HG02763 (cell line): ENCODE measurements around the gene ABHD4.
"Not testable (repeated sequence)": the region's sequence is repeated elsewhere in the genome, so short reads cannot be mapped to it uniquely, and the experiment has no call there.

Source experiments
- ATAC-seq: cut with Tn5 transposase; IDR thresholded peaks from one replicate; pipeline ENCODE4 v1.9.1; 2021; ENCODE audit warnings: mild to moderate bottlenecking, moderate library complexity; ENCODE audit not compliant: unreplicated experiment

ABHD4 gene

DNA sequence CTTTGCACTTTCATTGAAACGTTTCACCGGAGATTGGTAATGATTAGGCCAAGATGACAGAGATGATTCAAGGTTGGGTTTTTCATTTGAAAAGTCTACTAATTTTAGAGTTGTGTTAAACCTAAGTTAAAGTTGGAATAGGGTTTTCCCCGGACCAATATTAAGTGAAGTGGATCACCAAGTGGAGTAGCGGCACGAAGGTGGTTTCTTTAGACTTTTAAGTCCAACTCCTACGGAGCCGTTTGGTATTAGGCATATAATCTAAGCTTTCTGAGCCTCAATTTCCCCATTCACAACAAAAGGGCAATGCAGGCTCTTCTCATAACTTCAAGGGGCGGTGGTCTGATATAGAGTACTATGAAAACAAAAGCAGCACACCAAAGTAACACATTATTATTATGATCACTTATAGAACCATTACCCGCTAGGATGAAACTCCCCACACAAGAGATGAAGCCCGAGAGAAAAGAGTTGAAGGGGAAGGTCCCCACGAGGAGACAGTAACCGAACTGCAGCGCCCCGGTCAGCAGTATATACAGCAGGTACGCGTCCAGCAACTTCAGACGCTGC is 9.5 kb upstream of the ABHD4 start:
- no peak for ATAC-seq

DNA sequence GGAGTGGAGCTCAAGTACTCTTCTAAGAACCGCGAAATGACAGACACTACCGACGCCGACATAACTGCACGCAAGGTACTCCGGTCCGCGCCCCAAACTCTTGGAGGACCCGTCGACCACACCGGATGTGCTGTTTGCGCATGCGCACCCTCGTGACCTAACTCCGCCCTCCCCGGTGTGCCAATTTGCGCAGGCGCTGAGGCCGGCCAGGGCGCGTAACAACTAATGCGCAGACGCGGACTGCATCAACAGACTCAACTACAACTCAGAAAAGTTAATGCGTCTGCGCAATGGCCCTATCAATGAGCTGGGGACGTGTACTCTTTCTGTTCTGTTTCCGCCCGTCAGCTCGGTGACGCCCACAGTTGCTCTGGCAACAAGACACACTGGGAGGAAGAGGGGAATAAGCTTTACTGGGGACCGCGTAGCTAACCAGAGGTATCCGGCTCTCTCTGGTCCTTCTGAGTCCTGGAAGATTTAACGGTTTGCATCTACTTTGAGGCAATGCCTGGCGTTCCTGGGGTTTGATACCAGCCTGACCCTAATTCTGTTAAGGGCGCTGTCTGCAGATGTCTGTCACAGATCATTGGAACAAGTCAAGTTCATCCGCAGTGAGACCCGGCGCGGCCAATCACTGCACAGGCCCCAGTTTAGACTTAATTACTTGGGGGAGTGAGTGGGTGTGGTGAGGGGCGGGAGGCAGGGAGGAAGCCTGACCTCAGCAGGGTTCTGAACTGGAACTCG is 8.8 kb upstream of the ABHD4 start, which contains the start of gene DAD1:
Gene DAD1, minus strand, starts transcription at position 129 of the 744 bp plus-strand sequence. Its CDS starts 67 bp downstream, at position 62.
- peak; percentile 93 for ATAC-seq

DNA sequence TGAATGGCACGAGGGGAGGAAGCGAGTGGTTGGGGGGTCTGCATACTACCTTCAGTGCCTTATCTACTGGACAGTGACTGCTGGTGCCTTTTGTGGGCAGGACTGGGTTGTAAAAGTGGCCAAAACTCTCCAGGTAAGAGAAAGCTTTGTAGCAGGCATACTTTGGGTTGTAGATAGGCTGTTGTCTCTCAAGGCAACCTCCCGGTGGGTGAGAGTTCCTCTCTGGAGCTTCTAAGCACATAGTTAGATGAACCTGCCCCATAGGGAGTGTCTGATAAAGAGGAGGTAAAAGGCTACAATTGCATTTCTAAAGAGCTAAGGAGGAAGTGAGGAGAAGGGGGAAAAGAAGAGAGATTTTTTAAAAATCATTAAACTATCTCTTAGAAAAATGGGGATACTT is 4.9 kb upstream of the ABHD4 start:
- no peak for ATAC-seq

DNA sequence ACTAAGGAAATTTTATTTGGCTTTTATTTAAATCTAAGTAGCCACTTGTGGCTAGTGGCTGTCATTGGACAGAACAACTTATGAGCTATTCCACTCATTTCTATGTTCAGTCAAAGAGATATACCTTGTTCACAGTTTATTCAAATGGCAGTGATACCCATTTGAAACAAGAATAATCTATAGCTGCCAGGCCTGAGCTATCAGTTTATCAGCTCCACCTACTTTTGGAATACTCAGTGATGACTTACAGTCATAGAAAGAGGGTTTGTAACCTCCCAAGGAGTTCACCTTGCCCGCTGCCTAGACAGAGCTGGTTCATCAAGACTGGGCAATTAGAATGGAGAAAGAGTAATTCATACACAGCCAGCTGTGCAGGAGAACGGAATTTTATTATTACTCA is 4.5 kb upstream of the ABHD4 start:
- ATAC-seq, result no peak

DNA sequence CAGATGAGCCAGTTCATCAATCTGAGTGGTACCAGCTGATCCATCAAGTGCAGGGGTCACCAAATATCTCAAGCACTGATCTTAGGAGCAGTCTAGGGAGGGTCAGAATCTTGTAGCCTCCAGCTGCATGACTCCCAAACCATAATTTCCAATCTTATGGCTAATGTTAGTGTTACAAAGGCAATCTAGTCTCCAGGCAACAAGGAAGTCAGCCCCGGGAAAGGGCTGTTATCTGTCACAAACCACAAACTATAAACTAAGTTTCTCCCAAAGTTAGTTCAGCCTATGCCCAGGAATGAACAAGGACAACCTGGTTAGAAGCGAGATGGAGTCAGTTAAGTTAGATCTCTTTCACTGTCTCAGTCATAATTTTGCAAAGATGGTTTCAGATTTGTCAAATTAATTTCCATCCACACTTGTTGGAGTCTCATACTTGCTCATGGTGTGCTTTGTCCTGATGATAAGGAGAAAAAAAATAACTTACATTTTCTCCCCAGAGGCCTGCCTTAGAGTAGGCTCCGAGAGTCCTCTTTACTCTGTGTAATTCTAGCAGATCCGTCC is 3.9 kb upstream of the ABHD4 start:
- ATAC-seq, result no peak

DNA sequence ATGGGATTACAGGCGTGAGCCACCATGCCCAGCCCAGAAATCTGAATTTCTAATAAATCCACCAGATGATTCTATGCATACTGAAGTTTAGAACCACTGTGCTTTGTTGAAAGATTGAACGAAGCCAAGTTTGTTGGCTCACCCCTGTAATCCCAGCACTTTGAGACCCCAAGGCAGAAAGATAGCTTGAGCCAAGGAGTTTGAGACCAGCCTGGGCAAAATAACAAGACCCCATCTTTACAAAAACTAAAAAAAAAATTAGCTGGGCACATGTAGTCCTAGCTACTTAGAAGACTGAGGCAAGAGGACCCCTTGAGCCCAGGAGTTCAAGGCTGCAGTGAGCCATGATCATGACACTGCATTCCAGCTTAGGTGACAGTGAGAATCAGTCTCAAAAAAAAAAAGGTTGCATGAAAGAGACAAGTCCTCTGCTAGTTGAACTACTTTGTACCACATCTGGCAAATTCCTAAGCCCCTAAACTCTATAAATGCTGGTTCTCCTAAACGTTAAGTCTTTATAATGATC is 1.7 kb upstream of the ABHD4 start:
- no peak for ATAC-seq

DNA sequence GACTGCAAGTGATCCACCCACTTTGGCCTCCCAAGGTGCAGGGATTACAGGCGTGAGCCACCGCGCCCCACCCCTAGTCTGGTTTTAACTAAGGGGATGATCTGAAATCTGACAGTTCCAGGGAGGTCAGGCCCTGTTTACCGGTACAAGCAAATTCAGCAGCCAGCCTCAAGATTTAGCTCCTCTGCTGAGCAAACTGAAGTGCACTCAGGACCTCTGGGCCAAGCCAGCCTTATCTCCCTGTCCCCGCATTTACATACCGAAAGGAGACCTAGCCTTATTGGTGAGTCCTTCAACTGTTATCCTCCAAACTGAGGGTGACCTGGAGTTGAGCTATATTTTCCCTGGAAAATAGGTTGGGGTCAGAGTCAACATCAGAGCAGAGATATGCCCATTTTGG is 835 bp upstream of the ABHD4 start:
- no peak for ATAC-seq

DNA sequence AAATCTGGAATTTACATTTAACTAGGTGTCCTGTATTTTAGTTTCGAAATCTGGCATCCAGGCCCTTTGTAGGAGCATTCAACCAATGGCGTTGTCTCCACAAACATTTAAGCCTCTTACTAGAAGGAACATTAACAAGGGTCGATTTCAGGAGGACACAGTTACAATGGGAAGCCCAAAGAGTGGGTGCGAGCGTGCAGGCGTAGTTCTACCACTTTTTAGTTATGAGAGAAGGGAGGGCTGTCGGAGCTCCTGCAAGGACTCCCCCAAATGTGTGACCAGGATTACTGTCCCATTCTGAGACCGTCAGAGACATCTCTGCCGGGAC is 365 bp upstream of the ABHD4 start:
- ATAC-seq, result peak; percentile 19

DNA sequence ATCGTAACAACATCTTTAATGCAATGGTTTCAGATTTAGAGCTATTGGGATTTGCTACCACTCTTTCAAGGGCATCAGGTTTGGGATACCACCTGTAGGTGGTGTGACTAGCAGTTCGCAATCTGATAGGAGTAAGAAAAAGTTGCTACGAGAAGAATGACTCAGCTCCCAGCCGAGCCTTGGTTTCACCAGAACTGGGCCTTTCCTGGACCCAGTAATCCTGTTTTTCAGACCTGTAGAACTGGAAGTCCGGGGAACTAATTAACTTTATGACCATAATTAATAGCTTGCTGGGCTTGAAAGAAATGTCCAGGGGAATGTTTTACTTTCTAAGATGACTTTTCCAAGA is 770 bp downstream of the ABHD4 start:
- peak; percentile 34 for ATAC-seq

DNA sequence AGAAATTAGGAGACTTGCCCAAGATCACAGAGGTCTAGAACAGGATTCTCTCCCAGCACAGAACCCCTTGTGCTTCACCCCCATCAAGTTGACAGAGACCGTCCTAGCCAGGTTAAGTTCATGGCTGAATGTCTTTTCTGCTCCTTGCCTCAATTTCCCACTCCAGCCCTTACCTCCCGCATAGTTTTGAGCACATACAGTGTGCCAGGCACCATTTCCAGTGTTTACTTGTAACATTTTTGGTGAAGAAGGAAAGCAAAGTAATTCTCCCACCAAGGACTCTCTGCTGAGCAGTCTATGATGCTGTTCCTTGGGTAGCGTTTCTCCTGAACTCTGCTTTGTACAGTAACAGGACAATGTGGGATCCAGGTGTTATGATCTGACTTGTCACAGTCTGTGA is 1.2 kb downstream of the ABHD4 start:
- ATAC-seq, result no peak

DNA sequence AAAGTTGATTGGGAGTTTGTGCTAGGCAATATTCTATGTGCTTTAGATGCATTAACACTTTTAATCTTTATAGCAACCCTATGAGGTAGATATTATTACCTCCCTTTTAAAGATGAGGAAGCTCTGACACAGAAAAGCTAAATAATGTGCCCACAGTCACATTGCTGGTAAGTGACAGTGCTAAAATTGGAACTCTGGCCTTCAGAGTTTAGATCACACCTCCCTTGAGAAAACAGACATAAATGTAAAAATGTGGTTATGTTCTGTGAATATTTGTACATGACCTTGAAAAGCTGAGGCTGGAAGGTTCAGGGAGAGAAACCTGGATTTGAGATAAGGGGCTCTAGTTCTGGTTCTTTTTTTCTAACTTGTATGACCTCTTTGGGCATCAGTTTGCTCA is 1.9 kb downstream of the ABHD4 start:
- no peak for ATAC-seq

DNA sequence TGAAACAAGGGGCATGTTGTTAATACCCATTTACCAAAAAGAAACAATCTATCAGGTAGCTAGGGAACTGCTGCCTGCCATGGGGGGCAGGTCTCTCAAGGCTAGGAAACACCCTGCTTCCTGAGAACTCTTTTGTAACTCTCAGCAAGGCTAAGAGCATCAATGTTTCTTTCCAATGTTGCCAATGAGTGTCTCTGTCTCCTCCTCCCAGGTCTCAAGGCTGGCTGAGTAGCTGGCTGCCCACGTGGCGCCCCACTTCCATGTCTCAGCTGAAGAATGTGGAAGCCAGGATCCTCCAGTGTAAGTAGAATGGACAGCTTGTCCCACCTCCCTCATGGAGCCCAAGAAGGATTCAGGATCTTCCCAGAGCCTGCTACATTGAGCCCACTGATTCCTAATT is 3.4 kb downstream of the ABHD4 start:
- no peak for ATAC-seq

DNA sequence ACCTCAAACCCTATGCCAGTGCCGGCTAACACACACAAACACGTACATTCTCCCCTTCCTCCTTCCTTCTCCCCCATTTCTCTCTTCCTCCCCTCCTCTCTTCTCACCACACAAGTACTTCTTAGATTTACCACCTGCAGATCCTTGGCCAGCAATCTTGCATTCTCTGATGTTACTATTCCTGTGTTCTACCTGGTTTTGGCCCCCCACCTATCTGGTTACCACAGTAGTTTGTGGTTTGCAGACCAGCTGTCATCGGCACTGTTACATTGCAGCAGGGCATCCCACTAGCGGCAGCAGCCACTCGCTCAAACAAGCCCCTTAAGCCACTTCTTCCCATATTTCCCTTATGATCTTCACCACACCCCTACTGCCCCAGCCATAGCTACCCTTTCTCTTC is 3.9 kb downstream of the ABHD4 start:
- no peak for ATAC-seq

DNA sequence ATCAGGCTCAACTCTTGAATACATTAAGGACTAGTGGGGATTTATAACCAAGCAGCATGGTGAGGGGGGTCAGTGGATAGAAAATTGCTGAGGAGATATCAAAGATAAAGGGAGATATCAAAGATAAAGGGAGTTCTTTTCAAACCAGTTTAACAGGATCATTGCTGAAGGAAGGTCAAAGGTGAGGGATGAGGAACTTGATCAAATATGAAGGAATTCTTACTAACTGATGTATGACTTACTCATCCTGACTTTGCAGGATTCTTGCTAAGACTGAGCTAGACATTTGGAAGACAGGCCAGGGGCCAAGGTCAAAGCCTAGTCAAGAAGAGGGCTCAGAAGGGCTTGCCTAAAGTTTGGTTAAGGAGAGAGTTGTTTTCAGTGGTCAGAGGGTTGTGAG is 4.8 kb downstream of the ABHD4 start:
- no peak for ATAC-seq

DNA sequence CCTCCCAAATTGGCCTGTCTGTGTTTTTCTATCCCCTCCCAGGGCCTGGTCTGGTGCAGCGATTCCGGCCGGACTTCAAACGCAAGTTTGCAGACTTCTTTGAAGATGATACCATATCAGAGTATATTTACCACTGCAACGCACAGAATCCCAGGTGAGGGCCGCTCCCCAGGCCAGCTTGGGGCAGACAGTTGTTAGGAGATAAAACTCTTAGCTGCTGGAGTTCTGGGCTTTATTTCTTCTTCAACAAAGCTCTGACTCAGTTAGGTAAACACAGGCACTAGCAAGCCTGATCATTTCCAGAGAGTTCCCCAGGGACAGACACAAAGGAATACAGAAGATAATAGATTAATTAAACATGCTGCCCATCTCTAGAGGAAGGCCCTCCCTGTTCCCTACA is 8.3 kb downstream of the ABHD4 start:
- no peak for ATAC-seq

DNA sequence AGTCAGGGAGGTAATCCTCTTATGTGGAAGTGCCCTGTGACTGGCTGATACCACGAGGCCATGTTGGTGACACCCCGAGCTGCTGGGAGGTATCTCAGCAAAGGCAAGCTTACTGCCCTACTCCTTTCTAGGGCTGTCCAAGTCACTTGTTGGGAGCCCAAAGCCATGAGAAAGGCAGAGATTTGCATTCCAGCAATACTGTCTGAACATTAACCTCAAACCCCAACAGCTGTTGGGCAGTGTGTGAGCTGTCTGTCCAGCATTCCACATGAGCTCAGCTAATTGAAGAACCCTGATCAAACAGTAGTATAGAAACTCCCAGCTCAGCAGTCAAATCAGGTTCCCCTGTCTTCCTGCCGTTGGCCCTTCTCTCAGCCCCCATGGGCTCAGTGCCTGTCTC is 9.2 kb downstream of the ABHD4 start:
- ATAC-seq, result no peak

DNA sequence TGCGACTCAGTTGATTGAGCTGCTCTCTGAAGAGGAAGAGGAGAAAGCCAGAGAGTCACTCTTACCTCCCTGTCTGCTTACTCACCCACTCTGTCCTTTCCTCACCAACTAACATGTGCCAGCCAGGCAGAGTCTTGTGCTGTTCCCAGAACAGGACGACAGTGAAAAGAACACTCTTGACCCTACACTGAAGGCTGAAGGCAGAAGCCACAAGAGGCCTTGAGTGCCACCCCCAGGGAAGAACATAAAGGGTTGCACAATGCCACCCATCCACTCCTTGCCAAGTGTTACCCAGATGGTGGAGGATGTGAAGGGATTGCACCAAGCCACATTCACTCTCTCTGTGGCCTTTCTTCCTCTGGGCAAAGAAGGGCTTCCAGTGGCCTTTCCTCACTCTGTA is 12.8 kb downstream of the ABHD4 start:
- no peak for ATAC-seq

DNA sequence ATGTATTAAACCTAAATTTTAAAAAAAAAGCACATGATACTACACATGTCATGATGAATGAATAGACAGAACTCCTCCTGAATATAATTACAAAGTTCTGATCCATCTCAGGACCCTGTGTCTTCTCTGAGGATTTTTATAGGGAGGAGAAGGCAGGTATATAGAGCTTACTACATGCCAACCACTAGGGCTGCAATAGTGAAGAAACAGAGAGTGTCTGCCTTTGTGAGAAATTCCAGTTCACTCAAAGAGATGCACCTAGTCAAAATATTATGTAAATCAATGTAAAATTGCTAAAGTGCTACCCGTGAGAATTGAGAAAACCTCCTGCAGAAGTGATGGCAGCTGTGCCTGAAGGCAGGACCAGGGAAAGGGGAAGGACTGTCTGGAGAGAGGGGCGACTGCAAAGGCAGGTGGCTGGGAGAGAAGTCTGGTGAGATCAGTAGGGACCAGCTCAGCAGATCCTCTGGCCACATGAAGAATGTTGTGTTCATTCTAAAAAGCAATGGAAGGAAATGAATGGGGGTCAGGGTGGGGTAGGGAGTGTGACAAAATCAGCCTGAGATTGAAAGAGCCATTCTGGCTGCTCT is 15.1 kb downstream of the ABHD4 start:
- no peak for ATAC-seq

DNA sequence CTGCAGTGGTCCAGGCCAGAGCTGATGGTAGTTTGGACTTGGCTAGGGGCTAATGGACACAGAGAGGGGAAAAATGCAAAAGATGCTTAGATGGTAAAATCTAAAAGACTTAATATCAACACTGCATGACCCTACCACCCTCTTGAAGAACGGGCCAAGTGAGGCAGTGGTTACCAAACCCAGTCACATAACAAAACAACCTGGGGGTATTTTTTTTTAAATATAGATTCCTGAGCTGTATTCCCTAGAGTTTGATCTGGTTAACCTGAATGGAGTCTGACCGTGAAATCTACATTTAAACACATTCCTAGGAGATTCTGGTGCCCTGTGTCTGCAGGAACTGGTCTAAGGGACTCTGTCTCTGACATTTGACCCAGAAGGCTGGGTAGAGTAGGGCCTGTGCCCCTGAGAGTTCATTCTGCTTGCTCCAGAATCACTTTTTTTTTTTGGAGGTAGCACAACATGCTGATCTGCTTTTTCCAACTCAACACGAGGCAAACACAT is 15.7 kb downstream of the ABHD4 start:
- no peak for ATAC-seq

DNA sequence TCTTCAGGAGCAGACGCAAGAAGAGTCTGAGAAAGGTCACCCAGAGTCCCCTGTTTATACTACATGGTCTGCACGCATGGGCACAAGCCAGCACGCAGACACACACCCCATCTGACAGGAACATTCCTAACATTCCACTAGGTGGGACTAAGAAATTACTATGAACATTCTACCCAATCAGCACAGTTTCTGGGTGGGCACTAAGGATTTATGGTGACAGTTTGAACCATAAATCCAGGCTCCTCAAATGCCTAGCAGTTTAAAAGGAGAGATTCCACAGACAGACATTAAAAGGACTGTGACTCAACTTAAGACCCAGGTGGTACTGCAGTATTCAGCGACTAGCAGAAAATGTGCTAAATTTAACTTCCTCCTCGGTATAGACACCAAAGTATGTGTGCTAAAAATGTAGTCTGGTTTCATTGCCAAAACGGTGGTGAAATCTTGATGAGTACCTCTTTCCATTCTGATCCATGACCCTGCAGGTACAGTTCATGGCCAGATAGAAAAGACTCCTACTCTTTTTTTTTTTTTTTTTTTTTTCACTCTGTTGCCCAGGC is 16.2 kb downstream of the ABHD4 start:
- no peak for ATAC-seq

DNA sequence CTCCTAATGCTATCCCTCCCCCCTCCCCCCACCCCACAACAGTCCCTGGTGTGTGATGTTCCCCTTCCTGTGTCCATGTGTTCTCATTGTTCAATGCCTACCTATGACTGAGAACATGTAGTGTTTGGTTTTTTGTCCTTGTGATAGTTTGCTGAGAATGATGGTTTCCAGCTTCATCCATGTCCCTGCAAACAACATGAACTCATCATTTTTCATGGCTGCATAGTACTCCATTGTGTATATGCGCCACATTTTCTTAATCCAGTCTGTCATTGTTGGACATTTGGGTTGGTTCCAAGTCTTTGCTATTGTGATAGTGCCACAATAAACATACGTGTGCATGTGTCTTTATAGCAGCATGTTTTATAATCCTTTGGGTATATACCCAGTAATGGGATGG is 17.7 kb downstream of the ABHD4 start:
- ATAC-seq, result not testable (repeated sequence)

DNA sequence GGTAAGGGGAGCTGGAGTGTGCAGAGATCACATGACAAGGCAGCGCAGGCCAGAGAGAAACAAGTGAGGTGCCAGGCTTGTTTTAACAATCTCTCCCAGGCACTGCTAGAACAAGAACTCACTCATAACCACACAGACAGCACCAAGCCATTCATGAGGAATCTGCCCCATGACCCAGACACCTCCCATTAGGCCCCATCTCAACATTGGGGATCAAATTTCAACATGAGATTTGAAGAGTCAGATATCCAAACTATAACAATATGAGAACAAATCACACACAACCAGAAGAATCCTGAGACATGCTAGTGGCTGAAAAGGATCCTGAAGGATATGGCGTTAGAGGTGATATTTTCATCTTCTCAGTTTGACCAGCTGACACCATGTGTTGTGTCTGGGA is 24.2 kb downstream of the ABHD4 start:
- no peak for ATAC-seq
